Esophagus squamous epithelium (tissue), 4 donors: ENCODE results near the gene TMEM126B.

Experiments
- CTCF ChIP-seq, 6 experiments: fragments of 450-650 bp in 4 of 6; fragments of 200-600 bp in 2 of 6; sonication (generic) in 2 of 6; IDR thresholded peaks; one replicate each; pipeline ENCODE4 v1.5.1; 2016 to 2019; ENCODE audit warnings: antibody characterized with exemption in 6 of 6, mild to moderate bottlenecking in 4 of 6, moderate library complexity in 4 of 6
- POLR2A ChIP-seq, 4 donors: fragments of 450-650 bp; IDR thresholded peaks; one replicate each; pipeline ENCODE4 v1.6.1; 2017; ENCODE audit warnings: antibody characterized with exemption in 4 of 4, mild to moderate bottlenecking in 4 of 4, moderate library complexity in 3 of 4

GRCh38 chr11:85682330-85683305 lies 54.2 kb downstream of the TMEM126B start:
- TF ChIP-seq CTCF (IDR thresholded peaks at IDR 0.05) (no peak), POLR2A (IDR thresholded peaks at IDR 0.05) (no peak)
